GM10248 (cell line): ENCODE measurements around the gene ZNF784.

Experiments
- CTCF ChIA-PET: fragments of 300-600 bp; sonication (Branson Sonifier 250); formaldehyde crosslinking; extraction: SDS; loops from one replicate; lab custom pipeline; 2021; ENCODE audit warnings: antibody characterized with exemption; lab: Yijun Ruan, JAX
- POLR2A ChIA-PET: fragments of 350-650 bp; sonication (Branson Sonifier 250); formaldehyde crosslinking; extraction: SDS; loops from one replicate; lab custom pipeline; 2020; ENCODE audit warnings: antibody characterized with exemption; lab: Yijun Ruan, JAX
- DNase-seq: peaks from one replicate; pipeline ENCODE4 v3.0.0; 2012; ENCODE audit errors: extremely low spot score
- CTCF ChIP-seq: IDR thresholded peaks from 2 replicates; pipeline ENCODE4 v1.5.1; 2012; ENCODE audit warnings: mild to moderate bottlenecking, low read depth; ENCODE audit errors: extremely low read depth, missing control alignments, control extremely low read depth

ZNF784 gene

GRCh38 chr19:55625004-55625326, 599 bp upstream of the ZNF784 start:
- ChIA-PET POLR2A (interaction anchor here (0.5 to 1.0 kb wide), 4 partner anchors 8 to 1754 kb away, joined by 4 to 10 read pairs (median 6); partner anchors contain the start of gene U2AF2), CTCF (interaction anchor here (0.9 to 4.6 kb wide), 9 partner anchors 8 to 121 kb away, joined by 3 to 26 read pairs (median 5); partner anchors contain the start of gene ZNF865)
- no peak for DNase-seq
- no peak for TF ChIP-seq CTCF

- CTCF ChIA-PET, result interaction anchor here (1.2 to 4.6 kb wide), 6 partner anchors 9 to 107 kb away, joined by 3 to 26 read pairs (median 12); partner anchors contain the start of gene ZNF865
- no peak for TF ChIP-seq CTCF
- POLR2A ChIA-PET, result no interaction called here
- DNase-seq, result no peak
Observed at GRCh38 chr19:55623561-55623960, 805 bp downstream of the ZNF784 start.

GRCh38 chr19:55623130-55623529, 1.2 kb downstream of the ZNF784 start:
- CTCF ChIA-PET, result interaction anchor here (0.7 to 4.6 kb wide), 7 partner anchors 10 to 119 kb away, joined by 3 to 26 read pairs (median 8); partner anchors contain the start of gene ZNF865
- no peak for DNase-seq
- TF ChIP-seq CTCF, result no peak
- POLR2A ChIA-PET, result no interaction called here

GRCh38 chr19:55622242-55622969, 2.0 kb downstream of the ZNF784 start:
- no peak for DNase-seq
- no peak for TF ChIP-seq CTCF
- CTCF ChIA-PET, result interaction anchor here (0.7 to 2.5 kb wide), 4 partner anchors 10 to 119 kb away, joined by 3 to 19 read pairs (median 6); partner anchors contain the start of gene ZNF865
- POLR2A ChIA-PET, result no interaction called here

- ChIA-PET CTCF (interaction anchor here (2.0 kb wide), 1 partner anchor 16 kb away, joined by 8 read pairs; the partner anchor contains the start of gene ZNF865), POLR2A (no interaction called here)
- DNase-seq, result no peak
- no peak for TF ChIP-seq CTCF
Observed at GRCh38 chr19:55621673-55622231, 2.6 kb downstream of the ZNF784 start.

- no peak for DNase-seq
- no peak for TF ChIP-seq CTCF
- ChIA-PET POLR2A (no interaction called here), CTCF (interaction anchor here (1.3 to 4.7 kb wide), 3 partner anchors 11 to 117 kb away, joined by 3 to 37 read pairs (median 8); partner anchors contain the start of gene ZNF865)
Observed at GRCh38 chr19:55621205-55621672, 3.1 kb downstream of the ZNF784 start.
